GM20000 (cell line): Measurements from ENCODE around the gene TEX38.
"Not testable (repeated sequence)": the region's sequence is repeated elsewhere in the genome, so short reads cannot be mapped to it uniquely, and the experiment has no call there.

Source experiments
- DNase-seq: peaks from one replicate; pipeline ENCODE4 v3.0.0; 2012; ENCODE audit warnings: low spot score
- TF ChIP-seq, protein P1 (sequence below): IDR thresholded peaks from 2 replicates; pipeline ENCODE4 v1.5.1; 2012; ENCODE audit warnings: mild to moderate bottlenecking, control low read depth; ENCODE audit errors: extremely low read depth, missing control alignments

TEX38 gene

GRCh38 chr1:46689897-46690296 is 18.2 kb downstream of the TEX38 start:
- TF ChIP-seq, protein P1, sequence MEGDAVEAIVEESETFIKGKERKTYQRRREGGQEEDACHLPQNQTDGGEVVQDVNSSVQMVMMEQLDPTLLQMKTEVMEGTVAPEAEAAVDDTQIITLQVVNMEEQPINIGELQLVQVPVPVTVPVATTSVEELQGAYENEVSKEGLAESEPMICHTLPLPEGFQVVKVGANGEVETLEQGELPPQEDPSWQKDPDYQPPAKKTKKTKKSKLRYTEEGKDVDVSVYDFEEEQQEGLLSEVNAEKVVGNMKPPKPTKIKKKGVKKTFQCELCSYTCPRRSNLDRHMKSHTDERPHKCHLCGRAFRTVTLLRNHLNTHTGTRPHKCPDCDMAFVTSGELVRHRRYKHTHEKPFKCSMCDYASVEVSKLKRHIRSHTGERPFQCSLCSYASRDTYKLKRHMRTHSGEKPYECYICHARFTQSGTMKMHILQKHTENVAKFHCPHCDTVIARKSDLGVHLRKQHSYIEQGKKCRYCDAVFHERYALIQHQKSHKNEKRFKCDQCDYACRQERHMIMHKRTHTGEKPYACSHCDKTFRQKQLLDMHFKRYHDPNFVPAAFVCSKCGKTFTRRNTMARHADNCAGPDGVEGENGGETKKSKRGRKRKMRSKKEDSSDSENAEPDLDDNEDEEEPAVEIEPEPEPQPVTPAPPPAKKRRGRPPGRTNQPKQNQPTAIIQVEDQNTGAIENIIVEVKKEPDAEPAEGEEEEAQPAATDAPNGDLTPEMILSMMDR: no peak
- no peak for DNase-seq

DNA sequence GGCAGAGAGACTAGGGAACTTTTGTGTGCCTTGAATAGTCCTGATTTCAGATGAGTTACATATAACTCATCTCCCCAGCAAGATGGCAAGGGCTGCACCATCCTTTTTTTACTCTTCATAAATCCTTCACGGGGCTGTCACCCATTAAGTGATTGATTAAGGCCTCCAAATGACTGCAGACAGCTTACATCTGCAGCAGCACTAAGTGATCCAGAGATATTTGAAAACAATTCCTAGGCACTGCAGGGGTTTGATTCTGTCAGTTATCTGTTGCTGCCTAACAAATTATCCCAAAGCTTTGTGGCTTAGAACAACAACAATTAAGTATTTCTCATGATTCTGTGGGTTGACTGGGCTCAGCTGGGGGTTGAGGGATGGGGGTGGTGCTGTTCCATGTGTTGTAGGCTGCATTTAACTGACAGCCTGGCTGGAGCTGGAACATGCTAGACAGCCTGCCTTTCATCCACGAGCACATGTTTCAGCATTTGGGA is 19.3 kb downstream of the TEX38 start:
- no peak for DNase-seq
- TF ChIP-seq, protein P1: no peak

GRCh38 chr1:46691997-46692790 is 20.5 kb downstream of the TEX38 start:
- TF ChIP-seq, protein P1: no peak
- no peak for DNase-seq

GRCh38 chr1:46692811-46693770 is 21.4 kb downstream of the TEX38 start:
- DNase-seq: no peak

GRCh38 chr1:46694676-46695075 is 23.0 kb downstream of the TEX38 start:
- not testable (repeated sequence) for DNase-seq

More at GRCh38 chr1:46692811-46693770, 21.4 kb downstream of the TEX38 start:
- TF ChIP-seq, protein P1: no peak

- TF ChIP-seq, protein P1: no peak
These were observed 25.4 kb downstream of the TEX38 start for GRCh38 chr1:46697053-46697452.

DNA sequence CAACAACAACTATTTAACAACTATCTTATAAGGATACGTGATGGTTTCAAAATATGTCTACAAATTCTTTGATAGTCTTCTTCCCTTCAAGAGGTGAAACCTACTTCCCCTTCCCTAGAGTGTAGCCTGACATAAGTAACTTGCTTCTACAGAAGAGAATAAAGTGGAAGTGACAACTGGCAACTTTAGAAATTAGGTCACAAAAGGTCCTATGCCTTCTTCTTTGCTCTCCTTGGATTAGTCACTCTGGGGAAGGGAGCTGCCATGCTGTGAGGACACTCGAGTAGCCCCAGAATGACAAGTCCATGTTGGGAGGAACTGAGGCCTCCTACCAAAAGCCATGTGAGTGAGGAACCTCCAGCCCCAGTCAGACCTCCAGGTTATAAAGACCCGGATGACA is 28.0 kb downstream of the TEX38 start:
- TF ChIP-seq, protein P1: no peak
- no peak for DNase-seq

More at GRCh38 chr1:46697053-46697452, 25.4 kb downstream of the TEX38 start:
- DNase-seq: no peak
